BLaER1 (cell line): ENCODE results near the gene PTPRG.

ENCODE experiments used
- H3K27ac ChIP-seq: shearing (Covaris generic); formaldehyde crosslinking; 2 replicates; pipeline ENCODE4 v1.8.1; 2022
- H3K27me3 ChIP-seq: shearing (Covaris generic); formaldehyde crosslinking; 2 replicates; pipeline ENCODE4 v1.8.1; 2022
- H3K36me3 ChIP-seq: shearing (Covaris generic); formaldehyde crosslinking; 2 replicates; pipeline ENCODE4 v1.8.1; 2022
- H3K4me1 ChIP-seq: shearing (Covaris generic); formaldehyde crosslinking; 2 replicates; pipeline ENCODE4 v1.8.1; 2022
- H3K4me2 ChIP-seq: shearing (Covaris generic); formaldehyde crosslinking; 2 replicates; pipeline ENCODE4 v1.8.1; 2022
- H3K4me3 ChIP-seq: shearing (Covaris generic); formaldehyde crosslinking; 2 replicates; pipeline ENCODE4 v1.8.1; 2022
- H3K9ac ChIP-seq: shearing (Covaris generic); formaldehyde crosslinking; 2 replicates; pipeline ENCODE4 v1.8.1; 2022
- H3K9me3 ChIP-seq: shearing (Covaris generic); formaldehyde crosslinking; 2 replicates; pipeline ENCODE4 v1.8.1; 2022
- H4K20me1 ChIP-seq: shearing (Covaris generic); formaldehyde crosslinking; 2 replicates; pipeline ENCODE4 v1.8.1; 2022
- Cebpa-rat ChIP-seq: shearing (Covaris generic); IDR thresholded peaks from 2 replicates; pipeline ENCODE4 v1.8.1; 2022

The PTPRG gene

GRCh38 chr3:61869371-61869770 lies 308.0 kb downstream of the PTPRG start:
- H4K20me1 ChIP-seq = no peaks in the 10 kb centered on the region
- no peaks in the 10 kb centered on the region for H3K36me3 ChIP-seq
- H3K4me2 ChIP-seq = no peak overlapping the region
- no peaks in the 10 kb centered on the region for H3K27me3 ChIP-seq
- no peak overlapping the region for H3K9ac ChIP-seq
- H3K4me3 ChIP-seq = no peak overlapping the region
- H3K9me3 ChIP-seq = no peaks in the 10 kb centered on the region
- peaks cover 12% of the 10 kb centered on the region for H3K4me1 ChIP-seq
- TF ChIP-seq Cebpa-rat = no peak
- H3K27ac ChIP-seq = no peak overlapping the region

- H3K4me3 ChIP-seq = no peak overlapping the region
- no peaks in the 10 kb centered on the region for H3K36me3 ChIP-seq
- H3K4me1 ChIP-seq = peaks cover 20% of the 10 kb centered on the region
- no peaks in the 10 kb centered on the region for H3K9me3 ChIP-seq
- H3K27me3 ChIP-seq = no peaks in the 10 kb centered on the region
- H3K27ac ChIP-seq = no peak overlapping the region
- no peaks in the 10 kb centered on the region for H4K20me1 ChIP-seq
- TF ChIP-seq Cebpa-rat = no peak
- H3K9ac ChIP-seq = no peak overlapping the region
- no peak overlapping the region for H3K4me2 ChIP-seq
Observed at GRCh38 chr3:61871644-61872043, 310.3 kb downstream of the PTPRG start.

- no peak overlapping the region for H3K4me2 ChIP-seq
Observed at GRCh38 chr3:61872077-61872706, 310.8 kb downstream of the PTPRG start.

GRCh38 chr3:61875046-61875844 lies 313.9 kb downstream of the PTPRG start:
- H3K4me1 ChIP-seq = peaks cover 32% of the 10 kb centered on the region

More at GRCh38 chr3:61872077-61872706, 310.8 kb downstream of the PTPRG start:
- peaks cover 26% of the 10 kb centered on the region for H3K4me1 ChIP-seq
- no peaks in the 10 kb centered on the region for H4K20me1 ChIP-seq
- no peaks in the 10 kb centered on the region for H3K27me3 ChIP-seq
- H3K4me3 ChIP-seq = no peak overlapping the region
- H3K36me3 ChIP-seq = no peaks in the 10 kb centered on the region
- no peak overlapping the region for H3K9ac ChIP-seq
- no peaks in the 10 kb centered on the region for H3K9me3 ChIP-seq
- no peak for TF ChIP-seq Cebpa-rat
- H3K27ac ChIP-seq = no peak overlapping the region

GRCh38 chr3:61875976-61876671 lies 314.8 kb downstream of the PTPRG start:
- H3K4me2 ChIP-seq = peak overlapping the region; percentile 55
- H3K27ac ChIP-seq = no peak overlapping the region
- H3K9me3 ChIP-seq = no peaks in the 10 kb centered on the region
- H4K20me1 ChIP-seq = no peaks in the 10 kb centered on the region
- peaks cover 34% of the 10 kb centered on the region for H3K4me1 ChIP-seq
- no peaks in the 10 kb centered on the region for H3K27me3 ChIP-seq
- H3K36me3 ChIP-seq = no peaks in the 10 kb centered on the region
- TF ChIP-seq Cebpa-rat = no peak
- H3K4me3 ChIP-seq = no peak overlapping the region
- no peak overlapping the region for H3K9ac ChIP-seq

More at GRCh38 chr3:61875046-61875844, 313.9 kb downstream of the PTPRG start:
- no peaks in the 10 kb centered on the region for H3K27me3 ChIP-seq
- TF ChIP-seq Cebpa-rat = no peak
- H3K4me3 ChIP-seq = no peak overlapping the region
- H3K4me2 ChIP-seq = peak overlapping the region; percentile 55
- H3K9me3 ChIP-seq = no peaks in the 10 kb centered on the region
- H3K36me3 ChIP-seq = no peaks in the 10 kb centered on the region
- H3K27ac ChIP-seq = no peak overlapping the region
- no peak overlapping the region for H3K9ac ChIP-seq
- H4K20me1 ChIP-seq = no peaks in the 10 kb centered on the region

GRCh38 chr3:61876797-61877196 lies 315.4 kb downstream of the PTPRG start:
- H3K27me3 ChIP-seq = no peaks in the 10 kb centered on the region
- TF ChIP-seq Cebpa-rat = no peak
- peaks cover 41% of the 10 kb centered on the region for H3K4me1 ChIP-seq
- no peaks in the 10 kb centered on the region for H3K9me3 ChIP-seq
- no peaks in the 10 kb centered on the region for H4K20me1 ChIP-seq
- peak overlapping the region; percentile 55; the same call in 1 of the 2 replicates for H3K4me2 ChIP-seq
- H3K27ac ChIP-seq = no peak overlapping the region
- no peak overlapping the region for H3K9ac ChIP-seq
- no peaks in the 10 kb centered on the region for H3K36me3 ChIP-seq
- no peak overlapping the region for H3K4me3 ChIP-seq

- H3K27me3 ChIP-seq = no peaks in the 10 kb centered on the region
- H4K20me1 ChIP-seq = no peaks in the 10 kb centered on the region
- H3K4me3 ChIP-seq = no peak overlapping the region
- H3K9ac ChIP-seq = no peak overlapping the region
- H3K9me3 ChIP-seq = no peaks in the 10 kb centered on the region
- peak overlapping the region; percentile 16; the same call in 1 of the 2 replicates for H3K4me2 ChIP-seq
- no peak for TF ChIP-seq Cebpa-rat
- H3K4me1 ChIP-seq = peaks cover 43% of the 10 kb centered on the region
- no peak overlapping the region for H3K27ac ChIP-seq
- H3K36me3 ChIP-seq = no peaks in the 10 kb centered on the region
Observed at GRCh38 chr3:61877359-61878138, 316.2 kb downstream of the PTPRG start.

- no peak overlapping the region for H3K9ac ChIP-seq
- H3K27me3 ChIP-seq = no peaks in the 10 kb centered on the region
- H3K4me1 ChIP-seq = peaks cover 17% of the 10 kb centered on the region
- H3K4me2 ChIP-seq = 0 out of 2 replicates have a peak overlapping the region, but pooled peaks have one; percentile 44
- H4K20me1 ChIP-seq = no peaks in the 10 kb centered on the region
- TF ChIP-seq Cebpa-rat = no peak
- H3K36me3 ChIP-seq = no peaks in the 10 kb centered on the region
- no peaks in the 10 kb centered on the region for H3K9me3 ChIP-seq
- H3K27ac ChIP-seq = no peak overlapping the region
- H3K4me3 ChIP-seq = no peak overlapping the region
Observed at GRCh38 chr3:61882253-61882652, 320.9 kb downstream of the PTPRG start.

- Histone ChIP-seq H3K27me3 (no peaks in the 10 kb centered on the region), H3K36me3 (no peaks in the 10 kb centered on the region), H3K9ac (no peak overlapping the region), H3K4me2 (no peak overlapping the region), H3K4me1 (peaks cover 14% of the 10 kb centered on the region), H4K20me1 (no peaks in the 10 kb centered on the region), H3K9me3 (no peaks in the 10 kb centered on the region), H3K4me3 (no peak overlapping the region), H3K27ac (no peak overlapping the region)
- TF ChIP-seq Cebpa-rat = no peak
Observed at GRCh38 chr3:61884794-61885193, 323.4 kb downstream of the PTPRG start.
